Liver (tissue), 3 donors: ENCODE results near the gene SRSF9.

ENCODE experiments used
- EGR1 ChIP-seq, 2 donors: IDR thresholded peaks; 2 replicates each; pipeline ENCODE4 v1.6.1; 2016 to 2018; ENCODE audit warnings: antibody characterized with exemption in 2 of 2, low read depth in 2 of 2
- FOXA1 ChIP-seq: IDR thresholded peaks from 2 replicates; pipeline ENCODE4 v1.6.1; 2016; ENCODE audit warnings: antibody characterized with exemption
- FOXA2 ChIP-seq: IDR thresholded peaks from 2 replicates; pipeline ENCODE4 v1.6.1; 2016; ENCODE audit warnings: antibody characterized with exemption
- JUND ChIP-seq, 2 donors: IDR thresholded peaks; 2 replicates each; pipeline ENCODE4 v1.6.1; 2016; ENCODE audit warnings: antibody characterized with exemption in 2 of 2
- RAD21 ChIP-seq, 2 donors: IDR thresholded peaks; 2 replicates each; pipeline ENCODE4 v1.6.1; 2016; ENCODE audit warnings: antibody characterized with exemption in 2 of 2, mild to moderate bottlenecking in 2 of 2
- SP1 ChIP-seq: IDR thresholded peaks from 2 replicates; pipeline ENCODE4 v1.6.1; 2018; ENCODE audit warnings: antibody characterized with exemption, mild to moderate bottlenecking
- YY1 ChIP-seq: IDR thresholded peaks from 2 replicates; pipeline ENCODE4 v1.6.1; 2016; ENCODE audit warnings: antibody characterized with exemption, mild to moderate bottlenecking
- TF ChIP-seq, protein P1 (sequence below): IDR thresholded peaks from 2 replicates; pipeline ENCODE4 v1.6.1; 2016; ENCODE audit warnings: antibody characterized with exemption
- TF ChIP-seq, protein P2 (sequence below): fragments of 150-350 bp; IDR thresholded peaks from 2 replicates; pipeline ENCODE4 v1.5.1; 2017; ENCODE audit warnings: improper control_type of control experiment, low read depth, low read length; ENCODE audit not compliant: missing input control
- TF ChIP-seq, protein P3 (sequence below): IDR thresholded peaks from 2 replicates; pipeline ENCODE4 v1.6.1; 2016; ENCODE audit warnings: antibody characterized with exemption, mild to moderate bottlenecking
- donor health status: healthy.
- donor health status: healthy.

DNA sequence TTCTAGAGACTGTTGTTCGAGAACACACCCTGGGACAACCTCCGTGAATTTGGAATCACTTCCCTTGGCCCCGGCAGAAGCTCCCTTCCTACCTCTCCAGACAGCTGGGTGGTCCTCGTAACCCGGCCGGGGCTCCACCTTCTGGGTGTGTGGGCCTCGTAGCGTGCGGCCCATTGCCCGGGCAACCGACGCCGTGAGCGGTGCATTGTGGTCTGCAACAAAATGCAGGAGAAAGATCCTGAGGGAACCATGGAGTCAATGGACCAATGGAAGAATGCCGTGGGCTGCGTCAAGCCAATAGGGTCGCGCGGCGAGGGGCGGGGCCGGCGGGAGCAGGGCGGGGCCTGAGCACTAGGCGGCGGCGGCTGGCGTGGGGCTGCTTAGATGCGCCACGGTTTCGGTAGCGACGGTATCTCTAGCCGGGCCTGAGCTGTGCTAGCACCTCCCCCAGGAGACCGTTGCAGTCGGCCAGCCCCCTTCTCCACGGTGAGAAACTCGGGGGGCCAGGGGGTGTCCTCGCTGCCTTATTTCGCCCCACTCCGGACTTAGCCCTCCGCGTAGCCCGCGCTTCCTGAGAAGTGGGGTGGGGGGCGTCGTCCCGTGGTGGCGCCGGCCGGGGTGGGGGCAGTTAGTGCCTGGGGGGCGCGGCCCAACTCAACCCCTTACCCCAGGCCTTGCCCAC, 26.3 kb upstream of the SRSF9 start, which contains the start of gene DYNLL1:
- TF ChIP-seq, protein P1, sequence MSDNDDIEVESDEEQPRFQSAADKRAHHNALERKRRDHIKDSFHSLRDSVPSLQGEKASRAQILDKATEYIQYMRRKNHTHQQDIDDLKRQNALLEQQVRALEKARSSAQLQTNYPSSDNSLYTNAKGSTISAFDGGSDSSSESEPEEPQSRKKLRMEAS: no peak
- TF ChIP-seq FOXA2 (no peak), JUND (IDR thresholded peaks at IDR 0.05) (no peak), FOXA1 (peak; percentile 25), EGR1 (IDR thresholded peaks at IDR 0.05; ENCODE audit: low read depth in 2 of 2) (no peak), SP1 (peak; percentile 98), YY1 (peak; percentile 39), RAD21 (IDR thresholded peaks at IDR 0.05) (peak; percentile 11 to 41)
- TF ChIP-seq, protein P2, sequence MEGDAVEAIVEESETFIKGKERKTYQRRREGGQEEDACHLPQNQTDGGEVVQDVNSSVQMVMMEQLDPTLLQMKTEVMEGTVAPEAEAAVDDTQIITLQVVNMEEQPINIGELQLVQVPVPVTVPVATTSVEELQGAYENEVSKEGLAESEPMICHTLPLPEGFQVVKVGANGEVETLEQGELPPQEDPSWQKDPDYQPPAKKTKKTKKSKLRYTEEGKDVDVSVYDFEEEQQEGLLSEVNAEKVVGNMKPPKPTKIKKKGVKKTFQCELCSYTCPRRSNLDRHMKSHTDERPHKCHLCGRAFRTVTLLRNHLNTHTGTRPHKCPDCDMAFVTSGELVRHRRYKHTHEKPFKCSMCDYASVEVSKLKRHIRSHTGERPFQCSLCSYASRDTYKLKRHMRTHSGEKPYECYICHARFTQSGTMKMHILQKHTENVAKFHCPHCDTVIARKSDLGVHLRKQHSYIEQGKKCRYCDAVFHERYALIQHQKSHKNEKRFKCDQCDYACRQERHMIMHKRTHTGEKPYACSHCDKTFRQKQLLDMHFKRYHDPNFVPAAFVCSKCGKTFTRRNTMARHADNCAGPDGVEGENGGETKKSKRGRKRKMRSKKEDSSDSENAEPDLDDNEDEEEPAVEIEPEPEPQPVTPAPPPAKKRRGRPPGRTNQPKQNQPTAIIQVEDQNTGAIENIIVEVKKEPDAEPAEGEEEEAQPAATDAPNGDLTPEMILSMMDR: peak; percentile 14
- TF ChIP-seq, protein P3, sequence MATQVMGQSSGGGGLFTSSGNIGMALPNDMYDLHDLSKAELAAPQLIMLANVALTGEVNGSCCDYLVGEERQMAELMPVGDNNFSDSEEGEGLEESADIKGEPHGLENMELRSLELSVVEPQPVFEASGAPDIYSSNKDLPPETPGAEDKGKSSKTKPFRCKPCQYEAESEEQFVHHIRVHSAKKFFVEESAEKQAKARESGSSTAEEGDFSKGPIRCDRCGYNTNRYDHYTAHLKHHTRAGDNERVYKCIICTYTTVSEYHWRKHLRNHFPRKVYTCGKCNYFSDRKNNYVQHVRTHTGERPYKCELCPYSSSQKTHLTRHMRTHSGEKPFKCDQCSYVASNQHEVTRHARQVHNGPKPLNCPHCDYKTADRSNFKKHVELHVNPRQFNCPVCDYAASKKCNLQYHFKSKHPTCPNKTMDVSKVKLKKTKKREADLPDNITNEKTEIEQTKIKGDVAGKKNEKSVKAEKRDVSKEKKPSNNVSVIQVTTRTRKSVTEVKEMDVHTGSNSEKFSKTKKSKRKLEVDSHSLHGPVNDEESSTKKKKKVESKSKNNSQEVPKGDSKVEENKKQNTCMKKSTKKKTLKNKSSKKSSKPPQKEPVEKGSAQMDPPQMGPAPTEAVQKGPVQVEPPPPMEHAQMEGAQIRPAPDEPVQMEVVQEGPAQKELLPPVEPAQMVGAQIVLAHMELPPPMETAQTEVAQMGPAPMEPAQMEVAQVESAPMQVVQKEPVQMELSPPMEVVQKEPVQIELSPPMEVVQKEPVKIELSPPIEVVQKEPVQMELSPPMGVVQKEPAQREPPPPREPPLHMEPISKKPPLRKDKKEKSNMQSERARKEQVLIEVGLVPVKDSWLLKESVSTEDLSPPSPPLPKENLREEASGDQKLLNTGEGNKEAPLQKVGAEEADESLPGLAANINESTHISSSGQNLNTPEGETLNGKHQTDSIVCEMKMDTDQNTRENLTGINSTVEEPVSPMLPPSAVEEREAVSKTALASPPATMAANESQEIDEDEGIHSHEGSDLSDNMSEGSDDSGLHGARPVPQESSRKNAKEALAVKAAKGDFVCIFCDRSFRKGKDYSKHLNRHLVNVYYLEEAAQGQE: peak; percentile 95
